Measurements from ENCODE around the gene DGCR6L.
A peak's percentile ranks its signal among the peaks of the same experiment; 100 is the strongest.
"Not testable (repeated sequence)": the region's sequence is repeated elsewhere in the genome, so short reads cannot be mapped to it uniquely, and the experiment has no call there.

The DGCR6L gene

DNA sequence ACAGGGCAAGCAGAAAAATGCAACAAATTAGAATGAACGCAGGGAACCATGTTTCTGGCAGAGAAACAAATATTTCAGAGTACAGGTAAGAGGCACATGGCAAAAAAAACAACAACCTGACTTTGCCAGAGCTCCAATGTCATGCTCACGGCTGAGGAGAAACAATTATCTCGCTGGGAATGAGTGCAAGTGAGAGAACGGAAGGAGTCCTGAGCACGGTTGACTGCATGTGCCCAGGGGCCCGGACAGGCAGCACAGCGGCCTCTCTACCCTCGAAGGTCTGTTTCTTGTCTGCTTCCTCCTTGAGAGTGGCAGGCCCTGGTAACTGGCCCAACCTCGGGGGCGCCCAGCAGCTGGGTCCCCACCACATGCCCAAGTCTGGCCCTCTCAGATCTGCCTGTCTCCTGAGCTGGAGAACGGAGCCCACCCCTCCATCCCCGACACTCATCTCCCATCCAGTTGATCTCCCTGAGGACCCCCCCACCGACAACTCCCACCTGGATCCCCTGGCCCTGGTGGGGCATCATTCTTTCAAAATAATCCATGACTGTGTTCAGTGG, 27.1 kb downstream of the DGCR6L start:
- DNase-seq (ENCODE audit: low read depth in 2 of 3, low spot score in 1 of 3): no peak

DNA sequence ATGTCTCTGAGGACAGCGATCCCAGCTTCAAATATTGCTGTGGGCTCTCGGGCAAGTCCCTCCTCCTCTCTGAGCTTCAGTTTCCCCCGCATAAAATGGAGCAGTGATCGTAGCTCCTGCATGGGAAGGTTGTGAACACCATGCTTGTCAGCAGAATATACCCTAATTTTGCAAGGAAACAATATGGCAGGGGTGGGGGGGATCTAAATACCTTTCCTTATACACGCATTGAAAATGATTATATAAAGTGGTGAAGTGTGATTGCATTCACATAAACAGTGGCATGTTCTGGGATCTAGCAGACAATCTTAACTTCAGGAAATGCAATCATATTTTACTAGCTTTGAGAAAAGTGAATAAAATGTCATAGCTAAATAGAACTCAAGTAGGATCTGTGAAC, 27.8 kb downstream of the DGCR6L start:
- no peak for DNase-seq (ENCODE audit: low read depth in 2 of 3, low spot score in 1 of 3)

DNA sequence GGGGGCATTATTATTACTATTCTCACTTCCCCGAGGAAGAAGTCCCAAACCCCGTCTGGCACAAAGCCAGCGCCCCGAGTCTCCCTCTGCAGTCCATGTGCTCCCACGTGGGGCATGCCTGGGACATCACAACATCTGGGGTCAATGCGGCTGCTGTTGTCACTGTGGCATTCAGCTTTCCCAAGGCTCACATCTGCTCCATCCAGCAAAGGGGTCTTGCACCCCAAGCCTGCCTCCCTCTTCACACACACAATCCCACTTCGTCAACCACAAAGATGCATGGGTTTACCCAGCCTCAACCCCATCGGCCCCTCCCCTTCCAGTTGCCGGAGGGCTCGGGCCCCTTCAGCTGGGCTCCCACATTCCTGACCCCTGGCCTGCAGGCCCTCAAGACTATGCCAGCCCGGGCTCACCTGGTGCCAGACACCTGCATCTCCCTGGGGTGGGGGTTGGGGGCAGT, 28.2 kb downstream of the DGCR6L start:
- DNase-seq (ENCODE audit: low read depth in 2 of 3, low spot score in 1 of 3): no peak

DNA sequence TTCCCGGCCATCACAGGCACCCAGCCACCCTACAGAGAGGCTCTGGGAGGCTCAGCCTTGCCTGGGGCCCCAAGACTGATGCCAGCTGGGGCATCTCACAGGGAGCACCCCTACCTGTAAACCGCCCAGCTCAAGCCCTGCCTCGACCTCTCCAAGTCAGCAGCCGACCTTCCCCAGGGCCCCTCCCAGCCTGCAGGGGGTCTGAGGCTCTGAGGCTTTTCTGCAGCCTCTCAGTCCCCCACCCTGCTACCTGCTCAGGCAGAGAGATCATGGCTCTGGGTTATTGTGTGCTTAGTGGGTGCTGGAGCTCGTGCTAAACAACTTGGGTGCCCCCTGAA, 28.6 kb downstream of the DGCR6L start:
- no peak for DNase-seq (ENCODE audit: low read depth in 2 of 3, low spot score in 1 of 3)

DNA sequence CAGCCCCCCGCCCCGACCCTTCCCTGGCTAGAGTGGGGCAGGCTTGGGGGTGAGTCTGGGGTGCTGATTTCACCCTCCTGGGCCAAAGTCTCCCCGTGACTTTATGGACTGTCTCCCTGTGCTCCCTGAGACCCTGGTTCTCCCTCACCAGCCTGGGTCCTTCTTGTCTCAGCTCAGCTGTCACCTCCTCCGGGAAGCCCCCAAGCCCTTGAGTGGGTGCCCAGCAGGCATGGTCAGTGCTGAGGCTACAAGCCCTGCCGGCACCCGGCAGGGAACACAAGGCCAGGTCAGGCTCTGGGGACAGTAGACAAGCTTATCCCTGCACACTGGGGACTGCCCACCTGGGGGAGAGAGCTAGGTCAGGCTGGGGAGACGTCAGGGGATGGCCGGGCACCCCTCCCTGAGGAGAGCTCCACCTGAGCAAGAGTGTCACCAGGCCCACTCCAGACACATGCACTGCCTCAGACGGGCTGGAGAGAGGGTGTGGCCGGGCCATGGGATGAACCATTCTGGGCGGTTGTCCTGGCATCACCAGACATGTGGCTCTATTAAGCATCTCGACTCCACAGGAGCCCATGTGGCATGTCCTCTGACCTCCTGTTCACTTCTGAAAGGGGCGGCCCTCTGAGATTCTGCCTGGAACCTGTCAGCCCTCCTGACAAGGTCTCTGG, 29.1 kb downstream of the DGCR6L start:
- DNase-seq (ENCODE audit: low read depth in 2 of 3, low spot score in 1 of 3): no peak

DNA sequence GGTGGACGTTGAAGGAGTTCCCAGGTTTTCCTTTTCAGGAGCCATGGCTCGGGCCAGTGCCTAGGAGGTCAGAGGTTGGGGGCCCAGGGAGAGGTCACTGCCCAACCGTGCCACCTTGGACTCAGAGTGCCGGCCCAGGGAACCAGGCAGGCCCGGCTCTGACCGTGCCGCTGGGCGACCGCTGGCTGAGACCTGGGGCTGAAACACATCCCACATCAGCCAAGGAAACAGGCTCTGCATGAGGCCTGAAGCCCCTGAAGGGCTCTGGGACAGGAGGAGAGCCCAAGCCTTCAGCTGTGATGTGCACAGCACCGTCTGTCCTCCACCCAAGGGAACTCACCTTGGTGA, 29.8 kb downstream of the DGCR6L start:
- no peak for DNase-seq (ENCODE audit: low read depth in 2 of 3, low spot score in 1 of 3)

DNA sequence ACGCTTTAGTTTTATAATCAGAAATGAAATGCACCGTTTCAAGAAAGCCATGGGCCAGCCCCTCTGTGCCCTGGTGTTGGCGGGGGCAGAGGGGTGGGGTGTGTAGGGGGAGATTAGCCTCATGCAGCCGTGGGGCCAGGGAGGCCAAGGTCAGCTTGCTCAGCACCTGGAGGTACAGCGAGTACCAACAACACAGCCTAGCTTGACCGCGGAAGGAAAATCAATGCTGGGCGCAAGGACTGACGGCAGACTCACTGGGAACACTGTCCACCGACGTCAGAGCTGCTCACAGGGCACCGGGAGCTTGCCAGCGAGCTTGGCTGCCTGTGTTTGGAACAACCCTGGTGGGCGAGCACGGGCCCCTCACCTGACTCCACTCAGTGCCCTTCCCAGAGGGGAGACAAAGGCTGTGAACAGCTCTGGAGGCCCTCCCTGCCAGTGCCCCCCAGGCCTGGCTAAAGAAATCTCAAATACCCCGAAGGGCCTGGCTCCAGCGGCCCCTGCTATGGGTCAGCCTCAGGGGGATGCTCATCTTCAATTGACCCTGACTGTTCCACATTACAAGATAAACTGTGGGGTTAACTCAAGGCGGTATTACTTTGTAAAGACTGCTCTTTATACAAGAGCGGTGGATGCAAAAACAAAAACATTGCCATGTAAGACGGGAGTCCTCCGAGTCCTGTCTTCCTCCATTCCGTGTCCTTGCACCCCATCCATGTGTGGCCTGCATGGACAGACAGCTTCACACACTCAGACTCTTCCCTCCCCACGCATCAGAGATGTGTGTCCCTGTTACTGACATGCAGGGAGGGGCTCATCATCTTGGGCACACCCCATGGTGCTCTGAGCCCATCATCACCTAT, 30.4 kb downstream of the DGCR6L start:
- not testable (repeated sequence) for DNase-seq (ENCODE audit: low read depth in 2 of 3, low spot score in 1 of 3)

DNA sequence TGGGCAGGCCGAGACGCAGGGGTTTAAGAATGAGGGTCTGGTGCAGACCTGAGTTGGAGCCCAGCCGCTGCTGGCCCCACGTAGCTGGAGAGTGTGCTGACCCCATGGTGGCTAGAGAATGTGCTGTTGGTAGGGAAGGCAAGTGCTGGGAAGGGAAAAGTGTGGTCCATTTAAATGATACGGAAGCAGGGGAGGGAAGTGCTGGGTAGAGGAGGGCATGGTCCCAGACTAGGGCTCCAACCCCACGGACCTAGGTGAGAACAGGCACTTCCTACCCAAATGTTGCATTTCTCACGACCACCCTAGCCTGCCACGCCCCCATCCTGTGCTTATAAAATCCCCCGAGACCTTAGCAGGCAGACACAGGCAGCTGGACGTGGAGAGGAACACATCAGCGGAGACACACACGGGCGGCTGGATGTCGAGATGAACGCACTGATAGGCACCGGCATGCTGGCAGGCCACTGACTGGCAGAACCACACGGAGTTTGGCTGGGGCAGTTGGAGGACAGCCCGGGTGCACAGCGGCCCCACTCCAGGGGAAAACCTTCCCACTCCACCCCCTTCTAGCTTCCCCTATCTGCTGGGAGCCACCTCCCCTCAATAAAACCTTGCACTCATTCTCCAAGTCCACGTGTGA, 33.0 kb downstream of the DGCR6L start:
- DNase-seq (ENCODE audit: low read depth in 2 of 3, low spot score in 1 of 3): not testable (repeated sequence)

DNA sequence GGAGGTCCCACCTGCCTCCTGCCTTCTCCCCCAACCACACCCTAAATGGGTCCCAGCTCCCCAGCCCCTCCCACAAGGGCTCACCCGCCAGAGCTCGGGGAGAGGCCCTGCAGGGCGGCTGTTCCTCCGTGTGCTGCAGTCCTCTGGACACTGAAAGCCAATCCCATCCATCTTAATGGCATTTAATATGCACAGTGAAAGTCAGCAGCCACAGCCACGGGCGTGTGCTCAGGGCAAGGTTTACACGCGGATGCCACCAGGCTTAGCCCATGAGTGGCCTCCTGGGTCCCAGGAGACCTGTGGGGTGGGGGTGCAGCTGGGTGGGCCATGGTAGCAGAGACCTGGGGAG, 33.6 kb downstream of the DGCR6L start:
- not testable (repeated sequence) for DNase-seq (ENCODE audit: low read depth in 2 of 3, low spot score in 1 of 3)

DNA sequence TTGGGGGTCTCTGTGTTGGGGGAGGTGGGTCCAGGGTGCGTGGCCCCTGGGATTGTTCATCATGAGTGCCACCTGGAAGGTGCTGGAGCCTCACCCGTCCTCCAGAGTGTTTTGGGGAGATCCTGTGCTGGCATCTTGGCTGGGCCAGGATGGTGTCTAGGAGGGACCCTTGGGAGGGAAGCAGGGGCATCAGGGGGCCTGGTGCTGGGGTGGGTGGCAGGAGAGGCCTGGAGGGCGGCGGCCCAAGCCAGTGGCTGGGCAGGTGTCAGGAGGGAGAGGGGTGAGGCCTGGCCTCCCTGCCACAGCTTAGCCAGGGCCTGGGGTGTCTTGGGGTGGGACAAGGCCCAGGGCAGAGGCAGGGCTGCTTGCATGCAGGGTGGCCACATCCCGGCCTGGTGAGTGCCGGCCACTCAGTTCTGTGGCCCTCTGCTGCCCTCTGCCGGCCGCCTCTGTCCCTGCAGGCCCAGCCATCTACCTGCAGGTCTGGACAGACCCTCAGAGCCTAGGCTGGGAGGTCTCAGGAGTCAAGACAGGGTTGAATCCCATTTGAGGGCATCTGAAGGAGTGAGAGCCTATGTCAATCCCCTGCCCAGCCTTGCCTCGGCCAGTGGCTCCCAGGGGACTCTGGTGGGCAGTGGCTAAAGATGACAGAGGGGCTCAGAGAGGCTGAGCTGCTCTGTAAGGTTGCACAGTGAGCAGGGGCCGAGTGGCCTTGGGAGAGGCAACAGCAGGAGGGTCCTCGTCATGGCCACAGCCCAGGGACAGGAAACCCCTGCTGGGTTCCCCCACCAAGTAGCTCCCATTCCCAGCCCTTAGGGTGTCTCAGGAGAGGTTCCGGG, 34.2 kb downstream of the DGCR6L start:
- DNase-seq (ENCODE audit: low read depth in 2 of 3, low spot score in 1 of 3): peak; percentile 57 to 71 (median 68)

DNA sequence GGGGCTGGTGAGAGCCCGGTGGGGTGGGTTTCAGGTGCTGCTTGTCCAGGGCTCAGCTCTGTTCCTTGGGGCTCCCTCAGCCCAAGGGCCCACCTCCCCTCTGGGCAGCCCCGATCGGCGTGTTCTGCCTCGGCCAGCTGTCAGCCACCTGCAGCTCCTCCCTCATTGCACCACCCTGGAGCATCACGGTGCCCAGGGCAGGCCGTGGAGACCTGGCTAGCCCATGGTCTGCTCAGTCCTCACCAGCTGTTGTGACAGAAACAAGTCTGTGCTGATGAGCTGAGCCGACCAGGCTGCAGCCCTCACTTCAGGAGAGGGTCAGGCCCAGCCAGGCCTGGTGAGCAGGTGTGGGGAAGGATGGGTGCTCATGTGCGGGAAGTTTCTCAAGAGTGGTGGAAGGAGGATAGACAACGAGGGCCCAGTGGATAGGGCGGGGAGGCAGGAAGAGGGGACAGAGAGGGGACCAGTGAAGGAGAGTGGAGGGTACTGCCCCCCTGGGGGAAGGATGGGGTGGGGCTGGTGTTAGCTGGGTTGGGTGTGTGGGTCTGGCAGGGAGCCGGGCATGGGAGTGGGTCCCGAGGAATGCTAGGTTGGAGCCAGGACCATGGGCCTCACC, 35.3 kb downstream of the DGCR6L start:
- no peak for DNase-seq (ENCODE audit: low read depth in 2 of 3, low spot score in 1 of 3)

DNA sequence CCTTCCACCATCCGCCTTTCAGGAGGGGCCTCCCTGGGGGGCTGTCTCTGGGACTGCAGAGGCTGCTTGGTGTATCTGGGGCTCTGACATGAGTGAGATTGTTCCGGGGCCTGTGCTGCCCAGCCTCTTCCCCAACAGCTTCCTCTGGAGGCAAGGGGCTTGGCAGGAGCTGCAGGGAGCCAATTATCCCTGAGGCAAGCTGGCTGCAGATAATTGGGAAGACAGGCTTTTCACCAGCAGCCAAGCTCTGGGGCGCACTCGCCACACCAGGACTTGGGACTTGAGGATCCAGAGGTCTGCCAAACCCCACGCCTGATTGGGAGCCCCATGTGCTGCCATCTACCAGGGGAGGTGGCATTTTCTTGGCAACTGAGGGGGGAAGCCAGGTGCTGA, 36.2 kb downstream of the DGCR6L start:
- DNase-seq (ENCODE audit: low read depth in 2 of 3, low spot score in 1 of 3): no peak

DNA sequence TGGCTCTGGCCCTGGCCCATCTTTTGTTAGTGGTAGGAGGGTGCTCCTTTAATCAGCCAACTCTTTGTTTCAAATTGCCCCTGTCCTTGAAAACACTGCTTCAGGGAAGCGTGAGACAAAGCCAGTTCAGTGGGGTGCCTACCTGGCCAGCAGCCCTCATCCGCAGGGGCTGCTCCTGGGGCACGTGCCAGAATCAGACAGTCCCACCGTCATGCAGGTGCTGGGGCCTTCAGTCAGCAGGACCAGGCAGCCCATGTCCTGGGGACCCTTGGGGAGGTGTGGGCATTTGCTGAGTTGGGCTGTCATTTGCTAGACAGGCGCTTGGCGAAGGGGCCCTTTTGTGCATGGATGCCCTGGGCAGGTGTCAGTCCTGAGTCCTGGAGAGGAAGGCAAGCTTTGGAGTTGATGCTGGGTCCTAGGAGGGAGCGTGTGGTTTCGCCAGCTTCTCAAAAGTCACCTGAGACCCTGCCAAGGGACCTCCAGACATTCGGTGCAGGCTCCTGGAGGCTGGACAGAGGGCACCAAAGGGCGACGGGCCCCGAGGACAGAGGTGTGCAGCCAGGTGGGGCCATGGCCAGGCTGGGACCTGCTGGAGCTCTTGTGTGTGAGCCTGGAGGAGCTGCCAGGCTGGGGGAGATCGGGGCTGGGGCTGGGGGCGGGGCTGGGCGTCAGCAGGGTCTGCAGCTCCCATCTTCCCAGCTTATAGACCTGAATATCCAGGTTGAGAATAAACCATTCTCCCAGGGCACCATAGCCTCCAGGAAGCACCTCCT, 36.8 kb downstream of the DGCR6L start:
- DNase-seq (ENCODE audit: low read depth in 2 of 3, low spot score in 1 of 3): no peak

DNA sequence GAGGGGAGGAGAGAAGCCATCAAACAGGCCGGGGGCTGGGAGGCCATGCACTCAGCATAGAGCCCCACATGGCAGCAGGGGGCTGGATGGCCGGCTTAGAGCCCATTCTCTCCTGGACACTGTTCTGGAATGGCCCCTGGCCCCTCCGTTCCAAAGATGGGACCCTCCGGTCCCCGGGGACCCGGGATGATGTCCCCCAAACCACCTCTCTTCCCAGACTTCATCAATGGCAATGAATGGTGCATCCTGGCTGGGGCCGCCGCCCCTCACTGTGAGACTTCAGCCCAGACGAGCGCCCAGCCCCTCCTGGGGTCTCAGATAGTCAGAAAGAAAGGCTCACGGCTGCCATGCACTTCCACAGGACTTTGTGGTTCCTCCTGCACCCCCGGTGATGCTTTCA, 38.0 kb downstream of the DGCR6L start:
- DNase-seq (ENCODE audit: low read depth in 2 of 3, low spot score in 1 of 3): no peak

DNA sequence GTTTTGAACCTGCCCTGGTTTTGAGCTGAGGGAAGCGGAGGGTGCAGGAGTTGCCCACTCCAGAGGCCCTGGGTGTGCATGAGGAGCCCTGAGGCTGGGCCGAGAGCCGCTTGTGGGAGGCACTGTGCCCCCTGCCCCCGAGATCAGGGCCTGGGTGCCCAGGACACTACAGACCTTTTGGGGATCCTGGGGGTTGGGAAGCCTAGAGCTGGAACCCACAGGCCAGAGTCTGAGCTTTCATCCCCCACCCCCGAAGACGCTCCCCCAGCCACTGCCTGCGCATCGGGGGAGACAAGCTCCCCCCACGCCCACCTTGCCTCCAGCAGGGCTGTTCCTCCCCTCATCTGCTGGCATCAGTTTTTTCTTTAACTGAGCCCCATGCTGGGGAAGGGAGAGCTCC, 38.4 kb downstream of the DGCR6L start:
- DNase-seq (ENCODE audit: low read depth in 2 of 3, low spot score in 1 of 3): not testable (repeated sequence)

DNA sequence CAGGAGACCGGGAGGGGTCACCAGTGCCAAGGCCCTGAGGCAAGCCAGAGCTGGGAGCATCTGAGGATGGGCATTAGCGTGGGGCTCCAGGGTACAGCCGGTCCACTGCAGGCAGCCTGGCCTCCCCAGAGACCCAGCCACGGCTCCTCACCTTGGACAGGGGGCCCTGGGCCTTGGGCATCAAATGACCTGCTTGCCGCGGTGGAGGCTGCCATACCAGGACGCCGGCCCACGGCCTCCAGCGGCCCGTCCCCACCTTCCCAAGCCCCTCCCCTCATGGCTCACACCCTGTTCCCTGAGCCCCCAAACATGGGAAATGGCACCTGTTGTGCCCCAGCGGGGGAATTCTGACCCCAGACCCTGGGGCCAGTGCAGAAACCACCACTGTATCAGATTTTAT, 39.0 kb downstream of the DGCR6L start:
- no peak for DNase-seq (ENCODE audit: low read depth in 2 of 3, low spot score in 1 of 3)

DNA sequence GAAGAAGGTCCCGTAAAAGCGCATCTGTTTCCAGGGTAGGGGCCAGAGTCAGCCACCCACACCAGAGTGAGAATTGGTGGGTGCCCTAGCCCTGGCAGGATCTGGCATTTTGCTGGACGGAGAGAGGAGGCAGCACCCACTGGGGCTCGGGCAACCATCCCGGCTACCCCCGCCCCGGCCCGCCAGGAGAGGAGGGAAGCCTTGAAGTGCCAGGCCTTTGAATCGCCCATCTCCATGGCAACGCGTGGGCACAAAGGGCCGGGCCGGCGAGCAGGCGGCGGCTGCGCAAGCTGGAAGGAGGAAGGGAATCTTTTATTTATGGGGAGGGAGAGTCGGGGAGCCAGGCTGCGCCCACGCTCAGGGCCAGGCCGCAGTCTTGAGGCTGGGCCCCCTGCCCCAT, 39.7 kb downstream of the DGCR6L start:
- not testable (repeated sequence) for DNase-seq (ENCODE audit: low read depth in 2 of 3, low spot score in 1 of 3)

DNA sequence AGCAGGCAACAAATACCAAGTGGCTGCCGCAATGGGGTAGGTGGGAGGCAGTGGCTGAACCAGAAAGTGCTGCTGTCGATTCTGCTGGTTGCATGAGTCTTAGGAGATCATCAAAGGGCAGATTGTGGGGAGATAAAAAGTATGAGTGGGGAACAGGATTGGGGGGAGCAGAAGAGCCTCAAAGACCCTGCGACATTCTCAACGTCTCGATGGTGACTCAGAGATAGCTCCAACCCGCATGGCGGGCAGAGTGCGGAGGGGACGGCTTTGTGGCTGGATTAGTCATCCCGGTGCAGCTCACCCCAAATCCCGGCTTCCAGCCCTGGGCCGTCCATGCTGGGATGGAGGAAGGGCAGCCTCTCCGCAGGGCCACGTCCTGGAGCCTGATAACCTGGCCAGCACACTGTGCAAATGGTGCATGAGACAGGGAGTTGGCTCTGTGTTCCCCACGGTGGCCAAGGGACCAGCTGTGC, 40.2 kb downstream of the DGCR6L start:
- no peak for DNase-seq (ENCODE audit: low read depth in 2 of 3, low spot score in 1 of 3)

DNA sequence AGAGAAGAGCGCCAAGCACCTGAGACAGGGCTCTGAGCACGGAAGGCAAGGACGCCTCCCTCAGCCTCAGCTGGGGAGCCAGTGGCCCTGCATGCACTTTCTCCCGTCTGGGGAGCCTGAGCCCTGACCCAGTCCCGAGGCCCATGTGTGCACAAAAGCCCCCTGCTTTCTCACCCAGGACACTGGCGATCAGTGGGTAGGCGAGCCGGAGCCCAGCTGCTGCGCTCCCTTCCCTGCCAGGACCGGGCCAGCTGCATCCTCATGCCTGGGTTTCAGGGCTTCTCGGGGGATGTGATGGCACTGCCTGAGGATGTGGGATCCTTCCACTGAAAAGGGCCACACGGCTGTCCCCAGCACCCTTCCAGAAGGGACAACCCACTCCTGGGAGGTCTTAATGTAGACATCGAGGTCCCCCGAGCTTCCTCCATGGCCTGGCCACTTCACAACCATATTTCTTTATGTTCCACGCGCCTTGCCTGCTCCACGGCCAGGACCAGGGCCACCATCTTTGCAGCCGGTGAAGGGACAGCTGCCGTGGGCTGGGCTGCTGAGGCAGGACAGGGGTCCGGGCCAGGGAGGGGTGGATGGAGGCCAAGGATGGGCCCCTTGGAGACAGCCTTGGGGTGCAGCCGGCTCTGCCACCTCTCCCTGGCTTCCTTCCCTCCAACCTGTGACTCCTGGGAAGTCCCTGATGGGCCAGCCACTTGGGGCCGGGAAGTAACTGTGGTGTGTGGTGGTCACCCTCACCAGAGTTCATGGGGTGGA, 41.0 kb downstream of the DGCR6L start:
- DNase-seq (ENCODE audit: low read depth in 2 of 3, low spot score in 1 of 3): not testable (repeated sequence)
